Stomach (tissue), 9 donors: Measurements from ENCODE around the gene RPL22. TPM values are rescaled to one million over a fixed set of nuclear protein-coding genes. Genes with fewer than 3 reads are reported as not detected.

Source experiments
- DNase-seq, 2 donors: peaks; one replicate each; pipeline versions ENCODE4 v3.0.0 to v3.0.0-alpha.2; 2013 to 2019
- H3K27ac ChIP-seq, 5 donors: fragments of 200-600 bp in 4 of 5; sonication (generic) in 4 of 5; one replicate each; pipeline ENCODE4 v1.5.1; 2013 to 2019; ENCODE audit warnings: mild to moderate bottlenecking in 1 of 5, moderate library complexity in 1 of 5
- H3K27me3 ChIP-seq, 3 donors: fragments of 200-600 bp; sonication (generic); one replicate each; pipeline ENCODE4 v1.5.1; 2017 to 2019; ENCODE audit warnings: mixed run types in 1 of 3
- H3K36me3 ChIP-seq, 4 donors: fragments of 200-600 bp; sonication (generic); 1 replicate in 3 of 4; 2 replicates in 1 of 4; pipeline ENCODE4 v1.5.1; 2016 to 2019
- H3K4me1 ChIP-seq, 4 donors: fragments of 200-600 bp; sonication (generic); one replicate each; pipeline ENCODE4 v1.5.1; 2016 to 2019
- H3K4me3 ChIP-seq, 4 donors: fragments of 200-600 bp; sonication (generic) in 3 of 4; one replicate each; pipeline ENCODE4 v1.5.1; 2016 to 2019; ENCODE audit warnings: mild to moderate bottlenecking in 1 of 4
- H3K9me3 ChIP-seq, 4 donors: fragments of 200-600 bp; sonication (generic); one replicate each; pipeline ENCODE4 v1.5.1; 2016 to 2019
- CTCF ChIP-seq, 7 experiments: fragments of 450-650 bp in 4 of 7; fragments of 200-600 bp in 3 of 7; sonication (generic) in 3 of 7; IDR thresholded peaks; one replicate each; pipeline ENCODE4 v1.5.1; 2016 to 2019; ENCODE audit warnings: antibody characterized with exemption in 7 of 7, control low read depth in 2 of 7, mild to moderate bottlenecking in 1 of 7
- EP300 ChIP-seq: sonication (generic); formaldehyde crosslinking; IDR thresholded peaks from one replicate; pipeline ENCODE4 v1.6.1; 2017; ENCODE audit warnings: antibody characterized with exemption
- POLR2A ChIP-seq, 4 donors: fragments of 450-650 bp; IDR thresholded peaks; one replicate each; pipeline ENCODE4 v1.6.1; 2016; ENCODE audit warnings: antibody characterized with exemption in 4 of 4, control low read depth in 2 of 4, mild to moderate bottlenecking in 1 of 4, moderate library complexity in 1 of 4
- POLR2AphosphoS5 ChIP-seq, 3 donors: sonication (generic); formaldehyde crosslinking; IDR thresholded peaks; one replicate each; pipeline ENCODE4 v1.6.1; 2016; ENCODE audit warnings: antibody characterized with exemption in 3 of 3
- WGBS, 5 donors: extraction: QIAGEN DNeasy Blood & Tissue Kit in 3 of 5; methylation state at CpG; one replicate each; pipeline versions ENCODE4 v1.1.5 to v1.1.7; 2013 to 2018; 5-methylcytosine and 5-hydroxymethylcytosine counted together
- intact Hi-C: fragments of 100-400 bp; cut with DNase I; formaldehyde crosslinking; loops from one replicate; pipeline ENCODE4 v1.15.1; 2023; ENCODE audit warnings: low total_unique reads
- polyA plus RNA-seq, 3 donors: library from polyadenylated mRNA; stranded (reverse); fragments of 200-250 nt; gene quantifications; one replicate each; pipeline ENCODE4 v1.2.3, GENCODE V29; 2013
- total RNA-seq, 5 donors: library from RNA; depleted of rRNA; stranded (reverse); fragments of >200 nt; gene quantifications; one replicate each; pipeline versions ENCODE4 v1.1.0 to v1.2.3, GENCODE V29; 2014 to 2016
- donor health status: healthy with polysubstance abuse.
- donor health status: Bipolar disorder and iron deficiency.
- donor health status: healthy.

The RPL22 gene
- total and polyA plus RNA-seq, 8 donors, result 103 to 718 (median 239) TPM

GRCh38 chr1:6157528-6158174, 41.7 kb downstream of the RPL22 start:
- Histone ChIP-seq H3K9me3 (no peaks in the 10 kb centered on the region), H3K4me1 (no peaks in the 10 kb centered on the region), H3K4me3 (no peak overlapping the region), H3K36me3 (no peaks in the 10 kb centered on the region), H3K27ac (no peak overlapping the region), H3K27me3 (peaks cover 0 to 34% (median 9%) of the 10 kb centered on the region in 3 donors)
- WGBS, 5 donors, result 47 to 60% (median 50%) methylated on average over 15 of the region's 15 CpGs
- DNase-seq, result no peak
- TF ChIP-seq POLR2A (IDR thresholded peaks at IDR 0.05) (no peak), EP300 (no peak), POLR2AphosphoS5 (IDR thresholded peaks at IDR 0.05) (no peak), CTCF (IDR thresholded peaks at IDR 0.05) (no peak)
- intact Hi-C loops, result no loop called here

GRCh38 chr1:6157132-6157527, 42.3 kb downstream of the RPL22 start:
- no peaks in the 10 kb centered on the region for H3K36me3 ChIP-seq
- WGBS, 5 donors, result 44 to 75% (median 59%) methylated on average over 2 of the region's 2 CpGs; no CpG with 5 or more reads in 1 of the 5 donors
- no peaks in the 10 kb centered on the region for H3K9me3 ChIP-seq
- H3K4me1 ChIP-seq, result no peaks in the 10 kb centered on the region
- no peak for TF ChIP-seq EP300
- no peak for TF ChIP-seq POLR2A (IDR thresholded peaks at IDR 0.05)
- TF ChIP-seq POLR2AphosphoS5 (IDR thresholded peaks at IDR 0.05), result no peak
- no peak for TF ChIP-seq CTCF (IDR thresholded peaks at IDR 0.05)
- peaks cover 0 to 29% (median 8%) of the 10 kb centered on the region in 3 donors for H3K27me3 ChIP-seq
- intact Hi-C loops, result no loop called here
- H3K4me3 ChIP-seq, result no peak overlapping the region
- DNase-seq, result no peak
- no peak overlapping the region for H3K27ac ChIP-seq

- WGBS, 5 donors, result 60 to 86% (median 79%) methylated on average over 6 to 26 of the region's 26 CpGs
- intact Hi-C loops, result no loop called here
These were observed 44.7 kb downstream of the RPL22 start for GRCh38 chr1:6154525-6155319.

More at GRCh38 chr1:6154525-6155319, 44.7 kb downstream of the RPL22 start:
- DNase-seq, result no peak
- Histone ChIP-seq H3K27ac (no peak overlapping the region), H3K27me3 (peaks cover 0 to 7% (median 0%) of the 10 kb centered on the region in 3 donors), H3K4me1 (no peaks in the 10 kb centered on the region), H3K9me3 (no peaks in the 10 kb centered on the region), H3K36me3 (no peaks in the 10 kb centered on the region), H3K4me3 (no peak overlapping the region)
- TF ChIP-seq CTCF (IDR thresholded peaks at IDR 0.05) (no peak), EP300 (no peak), POLR2A (IDR thresholded peaks at IDR 0.05) (no peak), POLR2AphosphoS5 (IDR thresholded peaks at IDR 0.05) (no peak)
